Ovary (tissue), 3 donors: ENCODE measurements around the gene TXNRD3.

Source experiments
- CTCF ChIP-seq, 3 donors: fragments of 450-650 bp in 2 of 3; fragments of 200-600 bp in 1 of 3; IDR thresholded peaks; one replicate each; pipeline versions ENCODE4 v1.5.1 to v1.8.0; 2016 to 2022; ENCODE audit warnings: antibody characterized with exemption in 3 of 3, mild to moderate bottlenecking in 1 of 3
- EP300 ChIP-seq: sonication (generic); formaldehyde crosslinking; IDR thresholded peaks from one replicate; pipeline ENCODE4 v1.6.1; 2017; ENCODE audit warnings: antibody characterized with exemption
- POLR2A ChIP-seq: fragments of 450-650 bp; IDR thresholded peaks from one replicate; pipeline ENCODE4 v1.6.1; 2017; ENCODE audit warnings: antibody characterized with exemption, mild to moderate bottlenecking, moderate library complexity
- donor health status: DM: no; HTN: no; CAD: no.

GRCh38 chr3:126657901-126658300 lies 3.0 kb upstream of the TXNRD3 start:
- TF ChIP-seq CTCF (IDR thresholded peaks at IDR 0.05) (no peak), POLR2A (no peak), EP300 (no peak)
